Right kidney (tissue), 1 donor: Measurements from ENCODE around the gene ATP13A2.
"Not testable (repeated sequence)": the region's sequence is repeated elsewhere in the genome, so short reads cannot be mapped to it uniquely, and the experiment has no call there.

ENCODE experiments used
- DNase-seq: peaks from one replicate; pipeline ENCODE4 v3.0.0-alpha.2; 2016

The ATP13A2 gene

GRCh38 chr1:16978139-16978538 is 33.6 kb downstream of the ATP13A2 start:
- DNase-seq, result no peak

GRCh38 chr1:16977377-16977776 is 34.4 kb downstream of the ATP13A2 start:
- no peak for DNase-seq

GRCh38 chr1:16976966-16977365 is 34.8 kb downstream of the ATP13A2 start:
- DNase-seq, result no peak

GRCh38 chr1:16975838-16976237 is 35.9 kb downstream of the ATP13A2 start:
- DNase-seq, result no peak

GRCh38 chr1:16975211-16975610 is 36.5 kb downstream of the ATP13A2 start:
- no peak for DNase-seq

GRCh38 chr1:16973215-16973614 is 38.5 kb downstream of the ATP13A2 start:
- no peak for DNase-seq

- DNase-seq, result no peak
These were observed 39.4 kb downstream of the ATP13A2 start for GRCh38 chr1:16972189-16972895.

GRCh38 chr1:16971341-16972188 is 40.2 kb downstream of the ATP13A2 start:
- DNase-seq, result no peak

GRCh38 chr1:16970132-16970910 is 41.4 kb downstream of the ATP13A2 start:
- DNase-seq, result no peak

- DNase-seq, result no peak
These were observed 42.1 kb downstream of the ATP13A2 start for GRCh38 chr1:16969651-16970050.

GRCh38 chr1:16969057-16969611 is 42.6 kb downstream of the ATP13A2 start:
- no peak for DNase-seq

DNA sequence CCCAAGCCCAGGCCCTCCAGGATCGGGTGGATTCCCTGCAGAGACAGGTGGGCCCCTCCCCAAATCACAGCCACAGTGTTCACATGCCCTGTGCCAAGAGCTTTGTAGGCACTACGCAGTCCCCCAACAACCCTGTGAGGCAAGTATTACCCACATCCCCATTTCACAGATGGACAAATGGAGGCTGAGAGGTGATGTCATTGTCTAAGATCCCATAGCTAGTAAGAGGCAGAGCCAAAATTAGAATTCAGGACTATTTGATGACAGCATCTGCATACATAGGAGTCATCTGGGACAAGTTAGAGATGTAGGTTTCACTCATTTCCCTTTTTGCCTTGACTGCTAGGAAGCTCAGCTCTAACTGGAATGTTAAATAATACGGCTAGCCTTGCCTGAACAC is 43.4 kb downstream of the ATP13A2 start:
- no peak for DNase-seq

GRCh38 chr1:16967962-16968361 is 43.8 kb downstream of the ATP13A2 start:
- DNase-seq, result no peak

- no peak for DNase-seq
These were observed 44.6 kb downstream of the ATP13A2 start for GRCh38 chr1:16967095-16967575.

DNA sequence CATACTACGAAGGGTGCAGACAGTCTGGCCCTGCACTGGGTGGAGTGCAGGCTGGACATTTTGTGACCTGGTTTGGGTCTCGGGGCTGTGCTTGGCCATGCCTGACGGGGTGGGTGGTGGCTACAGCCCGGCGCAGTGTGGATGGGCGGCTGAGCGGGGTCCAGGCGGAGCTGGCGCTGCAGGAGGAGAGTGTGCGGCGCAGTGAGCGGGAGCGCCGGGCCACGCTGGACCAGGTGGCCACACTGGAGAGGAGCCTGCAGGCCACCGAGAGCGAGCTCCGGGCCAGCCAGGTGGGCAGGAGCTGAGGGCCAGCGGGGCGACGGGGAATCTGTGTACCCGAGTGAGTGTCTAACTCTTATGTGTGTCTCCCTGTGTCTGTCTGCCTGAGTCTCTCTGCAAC is 45.4 kb downstream of the ATP13A2 start:
- DNase-seq, result no peak

DNA sequence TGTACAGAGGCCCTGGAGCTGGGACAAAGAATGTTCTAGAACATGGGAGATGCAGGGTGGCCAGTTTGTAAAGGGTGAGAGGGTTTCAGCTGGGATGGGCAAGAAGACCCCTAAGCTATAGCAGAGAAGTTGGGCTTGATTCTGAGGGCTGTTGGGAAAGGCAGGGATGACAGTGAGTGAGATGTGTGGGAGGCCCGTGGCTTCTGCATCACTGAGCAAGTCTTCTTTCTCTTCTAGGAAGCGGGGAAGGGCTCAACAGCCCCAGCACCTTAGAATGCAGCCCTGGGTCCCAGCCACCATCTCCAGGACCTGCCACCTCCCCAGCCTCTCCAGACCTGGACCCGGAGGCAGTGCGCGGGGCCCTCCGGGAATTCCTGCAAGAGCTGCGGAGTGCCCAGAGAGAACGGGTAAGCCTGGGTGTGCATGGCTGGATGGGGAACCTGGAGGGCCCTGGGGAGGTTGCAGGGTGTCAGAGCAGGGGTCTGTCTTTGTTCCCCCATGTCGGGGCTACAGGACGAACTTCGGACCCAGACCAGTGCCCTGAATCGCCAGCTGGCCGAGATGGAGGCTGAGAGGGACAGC is 46.2 kb downstream of the ATP13A2 start:
- DNase-seq, result no peak

DNA sequence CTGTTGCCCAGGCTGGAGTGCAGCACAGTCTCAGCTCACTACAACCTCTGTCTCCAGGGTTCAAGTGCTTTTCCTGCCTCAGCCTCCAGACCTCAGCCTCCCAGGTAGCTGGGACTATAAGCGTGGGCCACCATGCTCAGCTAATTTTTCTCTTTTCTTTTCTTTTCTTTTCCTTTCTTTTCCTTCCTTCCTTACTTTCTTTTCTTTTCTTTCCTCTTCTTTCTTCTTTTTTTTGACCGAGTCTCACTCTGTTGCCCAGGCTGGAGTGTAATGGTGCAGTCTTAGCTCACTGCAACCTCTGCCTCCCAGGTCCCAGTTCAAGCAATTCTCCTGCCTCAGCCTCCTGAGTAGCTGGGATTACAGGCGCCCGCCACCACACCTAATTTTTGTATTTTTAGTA is 47.6 kb downstream of the ATP13A2 start:
- not testable (repeated sequence) for DNase-seq

DNA sequence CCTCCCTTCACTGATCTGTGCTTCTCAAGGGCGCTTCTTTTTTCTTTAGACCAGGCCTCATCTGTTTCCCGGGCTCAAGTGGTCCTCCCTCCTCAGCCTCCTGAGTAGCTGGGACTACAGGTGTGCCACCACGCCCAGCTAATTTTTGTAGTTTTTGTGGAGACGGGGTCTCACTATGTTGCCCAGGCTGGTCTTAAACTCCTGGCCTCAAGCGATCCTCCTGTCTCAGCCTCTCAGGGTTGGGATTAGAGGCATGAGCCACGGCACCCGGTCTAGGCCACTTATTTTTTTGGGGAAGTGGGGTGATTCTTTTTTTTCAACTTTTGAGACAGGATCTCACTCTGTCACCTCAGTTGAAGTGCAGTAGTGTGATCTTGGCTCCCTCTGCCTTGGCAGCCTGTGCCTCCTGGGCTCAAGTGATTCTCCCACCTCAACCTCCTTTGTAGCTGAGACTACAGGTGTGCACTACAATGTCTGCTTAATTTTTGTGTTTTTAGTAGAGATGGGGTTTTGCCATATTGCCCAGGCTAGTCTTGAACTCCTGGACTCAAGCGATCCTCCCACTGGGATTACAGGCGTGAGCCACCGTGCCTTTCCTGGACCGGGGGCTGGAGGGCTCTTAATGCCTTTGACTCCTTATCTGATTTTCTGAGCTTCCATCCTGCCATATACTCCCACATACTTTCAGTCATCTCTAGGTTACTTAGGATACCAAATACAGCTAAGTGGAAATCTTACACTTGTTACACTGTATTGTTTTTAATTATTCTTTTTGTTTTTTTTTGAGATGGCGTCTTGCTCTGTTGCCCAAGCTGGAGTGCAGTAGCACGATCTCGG is 50.2 kb downstream of the ATP13A2 start:
- no peak for DNase-seq

DNA sequence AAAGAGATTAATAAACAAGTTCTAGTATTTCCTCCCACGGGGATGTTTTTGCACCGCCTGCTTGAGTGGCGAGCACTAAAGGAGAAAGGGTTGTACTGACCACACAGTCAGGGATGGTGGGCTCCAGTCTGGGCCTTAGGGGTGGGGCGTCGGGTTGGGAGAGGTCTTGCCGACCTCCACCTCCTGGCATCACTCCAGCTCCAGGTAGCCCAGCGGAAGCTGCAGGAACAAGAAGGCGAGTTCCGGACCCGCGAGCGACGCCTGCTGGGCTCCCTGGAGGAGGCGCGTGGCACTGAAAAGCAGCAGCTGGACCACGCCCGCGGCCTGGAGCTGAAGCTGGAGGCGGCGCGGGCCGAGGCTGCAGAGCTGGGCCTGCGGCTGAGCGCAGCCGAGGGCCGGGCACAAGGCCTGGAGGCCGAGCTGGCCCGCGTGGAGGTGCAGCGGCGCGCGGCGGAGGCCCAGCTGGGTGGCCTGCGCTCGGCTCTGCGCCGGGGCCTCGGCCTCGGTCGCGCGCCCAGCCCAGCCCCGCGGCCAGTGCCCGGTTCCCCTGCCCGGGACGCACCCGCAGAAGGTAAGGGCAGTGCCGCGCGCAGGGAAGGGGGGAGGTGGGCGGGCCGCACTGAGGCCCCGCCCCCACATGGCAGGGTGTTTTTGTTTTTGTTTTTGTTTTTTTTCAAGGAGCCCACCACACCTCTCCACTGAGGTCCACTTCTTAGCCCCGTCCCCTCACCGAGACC is 51.0 kb downstream of the ATP13A2 start:
- DNase-seq, result peak; percentile 72

DNA sequence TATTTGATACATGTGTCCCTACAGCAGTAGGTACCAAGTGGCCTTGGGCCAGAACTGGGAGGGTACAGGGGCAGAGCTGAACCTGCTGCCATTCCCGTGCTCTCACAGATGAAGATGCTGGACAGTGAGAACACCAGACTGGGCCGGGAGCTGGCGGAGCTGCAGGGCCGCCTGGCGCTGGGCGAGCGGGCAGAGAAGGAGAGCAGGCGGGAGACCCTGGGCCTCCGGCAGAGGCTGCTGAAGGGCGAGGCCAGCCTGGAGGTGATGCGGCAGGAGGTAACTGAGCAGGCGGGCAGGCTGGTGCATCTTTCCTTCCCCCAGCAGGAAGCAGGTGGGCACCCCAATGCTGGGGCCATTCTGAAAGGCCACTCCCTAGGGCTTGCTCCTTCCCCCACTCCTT is 53.3 kb downstream of the ATP13A2 start:
- DNase-seq, result no peak
